ELF-1 (cell line): ENCODE results near the gene ENAH.
"Not testable (repeated sequence)": the region's sequence is repeated elsewhere in the genome, so short reads cannot be mapped to it uniquely, and the experiment has no call there.

Experiments used
- DNase-seq: peaks from one replicate; pipeline ENCODE4 v3.0.0-alpha.2; 2016; ENCODE audit warnings: low read depth, low spot score

The ENAH gene

GRCh38 chr1:225645194-225645895, 7.6 kb downstream of the ENAH start:
- no peak for DNase-seq

DNA sequence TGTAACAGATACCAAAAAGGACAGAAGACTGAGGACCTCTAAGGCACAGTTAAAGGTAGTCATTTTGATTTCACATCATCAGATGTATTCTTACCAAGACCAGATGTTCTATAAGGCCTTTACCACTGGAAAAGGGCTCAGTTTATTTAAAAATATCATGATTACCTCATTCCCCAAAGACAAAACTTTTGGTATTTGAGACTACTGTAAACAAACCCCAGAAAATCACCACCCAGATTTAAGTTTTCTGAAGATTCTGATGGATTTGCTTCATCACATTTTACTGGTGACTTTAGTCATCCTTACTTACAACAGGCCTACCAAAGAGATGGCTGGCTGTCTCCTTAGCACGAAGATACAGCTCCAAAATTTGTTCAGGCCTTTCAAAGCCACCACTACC, 8.3 kb downstream of the ENAH start:
- no peak for DNase-seq

- DNase-seq = no peak
Observed at GRCh38 chr1:225642177-225642576, 10.7 kb downstream of the ENAH start.

DNA sequence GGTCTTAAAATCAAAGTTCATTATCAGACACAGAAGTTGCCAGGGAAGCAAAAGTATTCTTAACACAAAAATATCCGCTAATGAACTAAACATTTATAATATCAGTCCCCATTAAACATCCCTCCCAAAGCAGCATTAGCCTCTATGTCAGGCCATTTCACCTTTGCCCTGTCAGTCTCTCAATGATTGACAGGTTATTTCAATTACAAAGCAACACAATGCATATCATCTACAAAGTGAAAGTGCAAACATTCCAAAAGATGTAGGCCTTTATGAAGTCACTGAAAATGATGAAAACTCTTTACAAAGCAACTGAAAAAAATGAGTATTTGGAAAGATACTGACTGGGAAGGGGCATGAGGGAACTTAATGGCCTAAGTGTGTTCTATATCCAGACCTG, 14.1 kb downstream of the ENAH start:
- no peak for DNase-seq

DNA sequence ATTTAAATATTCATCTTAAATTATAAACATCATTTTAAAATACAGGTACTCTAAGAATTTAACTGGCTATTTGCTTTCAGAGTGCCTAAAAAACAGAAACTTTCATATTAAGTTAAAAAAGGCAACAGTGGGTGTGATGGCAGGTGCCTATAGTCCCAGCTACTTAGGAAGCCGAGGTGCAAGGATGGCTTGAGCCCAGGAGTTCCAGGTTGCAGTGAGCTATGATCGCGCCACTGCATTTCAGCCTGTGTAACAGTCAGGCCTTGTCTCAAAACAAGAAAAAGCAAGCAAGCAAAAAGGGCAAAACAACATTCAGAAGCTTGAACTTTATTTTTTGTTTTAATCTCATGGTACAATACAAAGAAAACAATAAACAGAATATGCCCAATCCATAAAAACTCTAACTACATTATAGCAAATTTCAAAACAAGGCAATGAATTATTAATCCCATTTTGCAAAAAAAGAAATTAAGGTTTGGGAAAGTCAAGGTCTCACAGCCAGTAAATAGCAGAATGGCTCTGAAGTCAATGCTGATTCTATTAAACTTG, 15.2 kb downstream of the ENAH start:
- DNase-seq = no peak

- DNase-seq = not testable (repeated sequence)
Observed at GRCh38 chr1:225636992-225637391, 15.9 kb downstream of the ENAH start.

DNA sequence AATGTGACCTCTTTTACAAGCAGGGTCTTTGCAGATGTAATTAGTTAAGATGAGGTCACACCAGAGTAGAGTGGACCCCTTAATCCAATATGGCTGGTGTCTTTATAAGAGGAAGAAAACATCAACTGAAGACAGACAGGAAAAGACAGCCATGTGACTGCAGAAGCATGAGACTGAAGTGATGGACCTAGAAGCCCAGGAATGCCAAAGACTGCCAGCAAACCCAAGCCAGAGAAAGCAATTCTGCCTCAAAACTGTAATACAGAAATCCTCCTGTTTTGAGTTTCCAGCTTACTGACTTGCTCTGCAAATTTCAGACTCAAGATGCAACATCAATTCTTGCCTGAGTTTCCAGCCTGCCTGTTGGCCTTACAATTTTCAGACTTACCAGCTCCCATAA, 17.3 kb downstream of the ENAH start:
- no peak for DNase-seq

DNA sequence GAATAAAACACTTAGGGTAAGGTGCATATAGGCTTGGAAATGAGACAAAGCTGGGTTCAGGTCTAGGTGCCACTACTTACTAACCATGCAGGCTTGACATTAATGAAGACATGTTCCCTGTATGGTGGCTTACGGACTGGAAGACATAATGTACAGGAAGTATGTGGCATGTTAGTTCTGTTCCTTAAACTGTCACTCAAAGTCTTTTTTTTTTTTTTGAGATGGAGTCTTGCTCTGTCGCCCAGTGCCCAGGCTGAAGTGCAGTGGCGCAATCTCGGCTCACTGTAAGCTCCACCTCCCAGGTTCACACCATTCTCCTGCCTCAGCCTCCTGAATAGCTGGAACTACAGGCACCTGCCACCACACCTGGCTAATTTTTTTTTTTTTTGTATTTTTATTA, 20.1 kb downstream of the ENAH start:
- not testable (repeated sequence) for DNase-seq

GRCh38 chr1:225631021-225631663, 21.8 kb downstream of the ENAH start:
- no peak for DNase-seq

DNA sequence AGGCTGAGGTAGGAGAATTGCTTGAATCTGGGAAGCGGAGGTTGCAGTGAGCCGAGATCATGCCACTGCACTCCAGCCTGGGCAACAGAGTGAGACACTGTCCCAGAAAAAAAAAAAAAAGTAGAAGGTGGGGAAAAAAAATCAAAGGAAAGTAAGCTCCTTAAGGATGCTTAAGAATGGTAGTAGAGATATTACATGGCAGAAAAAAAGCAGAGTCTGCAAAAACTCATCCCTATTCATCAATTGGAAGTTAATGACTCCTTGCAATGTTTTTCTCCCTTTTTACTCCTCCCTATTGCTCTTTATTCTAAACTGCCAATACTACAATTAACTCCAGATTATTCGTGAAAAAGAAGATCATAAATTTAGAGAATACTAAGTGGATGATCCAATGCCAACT, 23.4 kb downstream of the ENAH start:
- DNase-seq = no peak

DNA sequence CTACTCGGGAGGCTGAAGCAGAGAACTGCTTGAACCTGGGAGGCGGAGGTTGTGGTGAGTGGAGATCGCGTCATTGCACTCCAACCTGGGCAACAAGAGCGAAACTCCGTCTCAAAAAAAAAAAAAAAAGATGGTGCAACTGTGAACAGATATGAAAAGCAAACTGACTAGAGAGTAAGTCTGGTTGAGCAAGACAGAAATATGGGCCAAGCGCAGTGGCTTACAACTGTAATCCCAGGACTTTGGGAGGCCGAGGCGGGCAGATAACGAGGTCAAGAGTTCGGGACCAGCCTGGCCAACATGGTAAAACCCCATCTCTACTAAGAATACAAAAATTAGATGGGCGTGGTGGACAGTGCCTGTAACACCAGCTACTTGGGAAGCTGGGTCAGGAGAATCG, 24.1 kb downstream of the ENAH start:
- DNase-seq = not testable (repeated sequence)

DNA sequence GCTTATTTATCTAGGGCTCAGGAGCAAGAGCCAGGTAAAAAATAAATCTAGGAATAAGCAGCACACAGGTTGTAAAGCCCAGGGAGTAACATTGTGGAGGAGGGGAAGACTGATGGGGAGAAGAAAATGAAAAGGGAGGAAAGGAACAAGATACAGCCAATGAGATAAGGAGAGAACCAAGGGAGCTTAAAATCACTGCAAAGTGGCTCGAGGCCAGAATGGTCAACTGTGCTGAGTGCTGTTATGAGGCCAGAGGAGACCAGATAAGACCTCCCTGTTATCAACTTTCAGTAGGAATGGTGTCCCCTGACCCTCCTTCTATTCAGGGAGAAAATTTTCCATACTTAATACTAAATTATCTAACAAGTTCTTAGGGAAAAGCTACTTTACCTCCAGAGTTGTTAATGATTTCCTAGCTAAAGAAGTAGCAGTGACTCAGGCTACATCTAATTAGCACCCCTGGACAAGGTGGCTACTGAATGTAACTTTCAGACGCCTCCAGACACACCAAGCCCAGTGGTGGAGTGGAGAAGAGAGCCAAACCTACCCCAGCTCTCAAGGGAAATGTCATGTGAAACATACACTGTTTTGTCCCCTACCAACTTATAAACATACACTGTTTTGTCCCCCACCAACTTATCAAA, 25.5 kb downstream of the ENAH start:
- no peak for DNase-seq

DNA sequence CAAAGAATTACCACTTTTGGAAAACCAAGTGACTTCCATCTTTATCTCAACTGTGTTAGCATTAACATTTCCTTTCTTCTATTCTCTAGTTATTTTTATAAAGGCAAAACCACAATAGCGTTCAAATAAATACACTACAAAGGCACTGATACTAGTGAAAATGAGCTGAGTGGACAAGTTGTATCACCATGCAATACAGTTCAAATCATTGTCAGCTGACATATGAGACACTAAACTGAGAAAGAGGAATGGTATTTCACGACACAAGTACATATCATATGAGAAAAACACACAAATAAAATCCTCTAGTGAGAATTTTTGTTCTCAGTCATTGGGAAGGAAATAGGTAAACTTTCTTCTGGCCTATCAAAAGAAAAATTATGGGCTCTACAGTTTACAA, 26.2 kb downstream of the ENAH start:
- no peak for DNase-seq

GRCh38 chr1:225617956-225618355, 35.0 kb downstream of the ENAH start:
- DNase-seq = no peak

DNA sequence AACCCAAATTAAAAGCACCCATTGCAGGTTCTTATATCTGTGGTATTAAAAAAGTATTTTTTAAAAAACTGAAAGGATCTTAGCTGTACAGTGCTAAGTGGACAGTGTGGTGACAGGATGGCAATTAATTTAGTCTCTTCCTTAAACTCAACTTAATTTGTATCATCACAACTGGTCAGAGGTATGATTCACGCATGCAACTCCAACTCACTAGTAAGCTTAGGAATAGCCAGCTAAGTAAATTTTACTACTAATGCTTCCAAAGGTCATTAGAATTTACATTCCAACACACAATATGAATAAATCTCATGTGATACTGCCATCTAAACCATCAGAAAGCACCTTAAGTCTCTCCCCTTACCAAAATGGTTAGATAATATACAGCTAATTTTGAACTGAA, 35.4 kb downstream of the ENAH start:
- no peak for DNase-seq

DNA sequence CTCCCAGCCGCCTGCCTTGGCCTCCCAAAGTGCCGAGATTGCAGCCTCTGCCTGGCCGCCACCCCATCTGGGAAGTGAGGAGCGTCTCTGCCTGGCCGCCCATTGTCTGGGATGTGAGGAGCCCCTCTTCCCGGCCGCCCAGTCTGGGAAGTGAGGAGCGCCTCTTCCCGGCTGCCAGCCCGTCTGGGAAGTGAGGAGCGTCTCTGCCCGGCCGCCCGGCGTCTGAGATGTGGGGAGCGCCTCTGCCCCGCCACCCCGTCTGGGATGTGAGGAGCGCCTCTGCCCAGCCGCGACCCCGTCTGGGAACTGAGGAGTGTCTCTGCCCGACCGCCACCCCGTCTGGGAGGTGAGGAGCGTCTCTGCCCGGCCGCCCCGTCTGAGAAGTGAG, 37.5 kb downstream of the ENAH start:
- not testable (repeated sequence) for DNase-seq

- DNase-seq = no peak
Observed at GRCh38 chr1:225613006-225613405, 39.9 kb downstream of the ENAH start.

DNA sequence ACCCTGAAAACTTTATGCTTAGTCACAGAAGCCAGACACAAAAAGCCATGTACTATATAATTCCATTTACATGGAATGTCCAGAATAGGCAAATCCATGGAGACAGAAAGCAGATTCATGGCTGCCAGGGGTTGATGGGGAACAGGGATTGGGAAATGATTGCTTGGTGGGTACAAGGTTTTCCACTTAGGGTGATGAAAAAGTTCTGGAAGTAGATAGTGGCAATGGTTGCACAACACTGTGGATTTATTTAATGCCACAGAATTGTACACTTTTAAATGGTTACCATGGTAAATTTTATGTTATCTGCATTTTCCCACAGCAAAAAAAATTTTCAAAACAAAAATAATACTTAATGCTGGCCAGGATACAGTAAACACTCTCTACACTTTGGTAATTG, 40.6 kb downstream of the ENAH start:
- DNase-seq = no peak

DNA sequence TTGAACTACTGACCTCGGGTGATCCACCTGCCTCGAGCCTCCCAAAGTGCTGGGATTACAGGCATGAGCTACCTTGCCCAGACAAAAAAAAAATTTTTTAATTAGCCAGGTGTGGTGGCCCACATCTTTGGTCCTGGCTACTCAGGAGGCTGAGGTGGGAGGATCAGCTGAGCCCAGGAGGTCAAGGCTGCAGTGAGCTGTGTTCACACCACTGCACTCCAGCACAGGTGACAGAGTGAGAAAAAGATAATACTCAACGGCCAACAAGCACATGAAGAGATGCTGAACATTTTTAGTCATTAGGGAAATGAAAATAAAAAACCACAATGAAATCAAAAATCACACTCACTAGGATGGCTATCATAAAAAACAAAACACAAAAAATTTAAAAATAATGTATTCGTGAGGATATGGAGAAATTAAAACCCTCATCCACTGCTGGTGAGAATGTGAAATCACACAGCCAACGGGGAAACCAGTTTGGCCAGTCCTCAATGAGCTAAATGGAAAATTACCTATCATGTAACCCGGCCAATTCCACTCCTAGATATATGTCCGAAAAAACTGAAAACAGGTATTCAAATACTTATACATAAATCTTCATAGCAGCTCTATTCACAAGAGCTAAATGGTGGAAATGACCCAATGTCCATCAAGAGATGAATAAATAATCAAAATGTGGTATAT, 41.2 kb downstream of the ENAH start:
- no peak for DNase-seq

DNA sequence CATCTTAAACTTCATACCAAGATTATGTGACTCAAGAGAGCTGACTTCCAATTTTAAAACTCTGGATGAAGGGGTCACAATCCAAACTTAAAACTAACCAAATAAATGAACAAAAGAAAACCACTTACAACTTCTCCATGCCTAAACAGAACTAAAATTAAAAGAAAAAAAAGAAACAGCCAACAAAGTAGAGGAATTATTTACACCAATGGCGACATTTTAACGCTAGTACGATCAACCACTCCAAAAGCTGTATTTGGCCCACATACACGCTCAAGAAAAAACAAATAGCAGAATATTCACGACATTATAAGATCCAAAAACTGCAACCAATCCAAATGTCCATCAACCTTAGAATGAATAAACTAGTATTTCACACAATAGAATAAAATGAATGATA, 42.4 kb downstream of the ENAH start:
- DNase-seq = no peak

- no peak for DNase-seq
Observed at GRCh38 chr1:225608014-225608796, 44.7 kb downstream of the ENAH start.
